22Rv1 (cell line): ENCODE data around the gene USP12.

Experiments
- H3K27ac ChIP-seq: fragments of 450-650 bp; 2 replicates; pipeline ENCODE4 v1.5.1; 2017
- CTCF ChIP-seq: fragments of 450-650 bp; IDR thresholded peaks from 2 replicates; pipeline ENCODE4 v1.5.1; 2017; ENCODE audit warnings: mild to moderate bottlenecking
- ZFX ChIP-seq: fragments of 450-650 bp; IDR thresholded peaks from 2 replicates; pipeline ENCODE4 v1.6.1; 2017; ENCODE audit warnings: antibody characterized with exemption, borderline replicate concordance

The USP12 gene

GRCh38 chr13:27024776-27025492 lies 146.7 kb downstream of the USP12 start:
- TF ChIP-seq CTCF (no peak), ZFX (no peak)
- H3K27ac ChIP-seq = no peak overlapping the region

- TF ChIP-seq CTCF (no peak), ZFX (no peak)
- H3K27ac ChIP-seq = no peak overlapping the region
These were observed 147.5 kb downstream of the USP12 start for GRCh38 chr13:27024074-27024461.

- H3K27ac ChIP-seq = no peak overlapping the region
- TF ChIP-seq CTCF = no peak
- TF ChIP-seq ZFX = no peak
These were observed 148.1 kb downstream of the USP12 start for GRCh38 chr13:27023385-27024073.

- TF ChIP-seq CTCF (no peak), ZFX (no peak)
- H3K27ac ChIP-seq = no peak overlapping the region; the same call in 1 of the 2 replicates
These were observed 148.9 kb downstream of the USP12 start for GRCh38 chr13:27022571-27023311.

- TF ChIP-seq CTCF (no peak), ZFX (no peak)
- no peak overlapping the region for H3K27ac ChIP-seq
These were observed 151.2 kb downstream of the USP12 start for GRCh38 chr13:27020415-27020814.

- TF ChIP-seq CTCF = no peak
- TF ChIP-seq ZFX = no peak
- H3K27ac ChIP-seq = no peak overlapping the region
These were observed 152.7 kb downstream of the USP12 start for GRCh38 chr13:27018882-27019281.
